Parathyroid adenoma (tissue), 2 donors: ENCODE measurements around the gene GLMP.
A peak's percentile ranks its signal among the peaks of the same experiment; 100 is the strongest.
"Not testable (repeated sequence)": the region's sequence is repeated elsewhere in the genome, so short reads cannot be mapped to it uniquely, and the experiment has no call there.

Experiments used
- H2AFZ ChIP-seq: fragments of 300-600 bp; sonication (generic); one replicate; pipeline ENCODE4 v1.7.0; 2017; ENCODE audit warnings: antibody characterized with exemption, mild to moderate bottlenecking
- H3K27ac ChIP-seq: fragments of 300-600 bp; sonication (generic); one replicate; pipeline ENCODE4 v1.7.0; 2017
- H3K27me3 ChIP-seq: fragments of 300-600 bp; sonication (generic); one replicate; pipeline ENCODE4 v1.7.0; 2017; ENCODE audit warnings: low read length; ENCODE audit not compliant: control insufficient read depth, insufficient read depth
- H3K36me3 ChIP-seq: fragments of 300-600 bp; sonication (generic); one replicate; pipeline ENCODE4 v1.7.0; 2017; ENCODE audit warnings: low read length; ENCODE audit not compliant: control insufficient read depth, insufficient read depth
- H3K4me1 ChIP-seq: fragments of 300-600 bp; sonication (generic); one replicate; pipeline ENCODE4 v1.7.0; 2017; ENCODE audit warnings: control low read depth
- H3K4me2 ChIP-seq: fragments of 300-600 bp; sonication (generic); one replicate; pipeline ENCODE4 v1.7.0; 2017; ENCODE audit warnings: low read length
- H3K4me3 ChIP-seq: fragments of 300-600 bp; sonication (generic); one replicate; pipeline ENCODE4 v1.7.0; 2017; ENCODE audit warnings: low read depth, low read length
- H3K79me2 ChIP-seq: fragments of 300-600 bp; sonication (generic); one replicate; pipeline ENCODE4 v1.7.0; 2017; ENCODE audit warnings: control low read depth
- H3K9ac ChIP-seq: fragments of 300-600 bp; sonication (generic); one replicate; pipeline ENCODE4 v1.7.0; 2017; ENCODE audit warnings: mild to moderate bottlenecking
- H3K9me3 ChIP-seq: fragments of 300-600 bp; sonication (generic); one replicate; pipeline ENCODE4 v1.7.0; 2017; ENCODE audit warnings: low read length; ENCODE audit not compliant: control insufficient read depth
- CTCF ChIP-seq: fragments of 300-600 bp; sonication (generic); IDR thresholded peaks from one replicate; pipeline ENCODE4 v1.7.0; 2017; ENCODE audit warnings: antibody characterized with exemption, mild to moderate bottlenecking
- donor health status: primary hyperparathyroidism.

GLMP gene

GRCh38 chr1:156337888-156338179 is 42.4 kb upstream of the GLMP start:
- Histone ChIP-seq H3K36me3 (no peaks in the 10 kb centered on the region), H3K4me1 (no peaks in the 10 kb centered on the region), H3K27me3 (no peaks in the 10 kb centered on the region), H3K79me2 (peaks cover 13% of the 10 kb centered on the region), H3K27ac (peak overlapping the region; percentile 41), H3K9ac (peak overlapping the region; percentile 19), H3K9me3 (no peaks in the 10 kb centered on the region), H3K4me2 (peak overlapping the region; percentile 75), H2AFZ (peak overlapping the region; percentile 56), H3K4me3 (peak overlapping the region; percentile 96)
- TF ChIP-seq CTCF = no peak

- Histone ChIP-seq H3K4me3 (peak overlapping the region; percentile 96), H3K4me1 (no peaks in the 10 kb centered on the region), H3K36me3 (no peaks in the 10 kb centered on the region), H3K27me3 (no peaks in the 10 kb centered on the region), H3K79me2 (peaks cover 13% of the 10 kb centered on the region), H3K4me2 (peak overlapping the region; percentile 75), H3K9me3 (no peaks in the 10 kb centered on the region), H3K27ac (peak overlapping the region; percentile 41), H2AFZ (peak overlapping the region; percentile 56), H3K9ac (peak overlapping the region; percentile 19)
- no peak for TF ChIP-seq CTCF
Measured at GRCh38 chr1:156337052-156337887, 41.8 kb upstream of the GLMP start.

DNA sequence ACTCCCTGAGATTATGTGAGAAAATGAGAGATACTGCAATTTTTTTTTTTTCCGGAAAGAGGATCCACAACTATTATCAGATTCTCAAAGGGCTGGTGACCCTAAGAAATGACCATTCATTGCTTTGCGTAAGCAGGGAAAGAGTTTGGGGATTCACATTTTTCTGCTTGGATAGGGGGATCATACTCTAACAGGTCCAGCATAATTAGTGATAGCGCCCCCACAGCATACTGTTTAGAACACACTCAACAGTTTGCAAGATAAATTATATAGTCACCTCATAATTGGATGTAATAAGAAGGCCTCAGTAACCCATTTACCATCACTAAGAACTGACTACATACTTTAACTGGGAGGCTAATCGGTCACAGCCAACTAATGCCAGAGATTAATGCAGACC is 40.8 kb upstream of the GLMP start:
- Histone ChIP-seq H3K4me3 (no peak overlapping the region), H3K36me3 (no peaks in the 10 kb centered on the region), H3K9me3 (no peaks in the 10 kb centered on the region), H3K27ac (no peak overlapping the region), H3K4me2 (no peak overlapping the region), H3K79me2 (peaks cover 13% of the 10 kb centered on the region), H2AFZ (no peak overlapping the region), H3K9ac (no peak overlapping the region), H3K4me1 (no peaks in the 10 kb centered on the region), H3K27me3 (no peaks in the 10 kb centered on the region)
- no peak for TF ChIP-seq CTCF

DNA sequence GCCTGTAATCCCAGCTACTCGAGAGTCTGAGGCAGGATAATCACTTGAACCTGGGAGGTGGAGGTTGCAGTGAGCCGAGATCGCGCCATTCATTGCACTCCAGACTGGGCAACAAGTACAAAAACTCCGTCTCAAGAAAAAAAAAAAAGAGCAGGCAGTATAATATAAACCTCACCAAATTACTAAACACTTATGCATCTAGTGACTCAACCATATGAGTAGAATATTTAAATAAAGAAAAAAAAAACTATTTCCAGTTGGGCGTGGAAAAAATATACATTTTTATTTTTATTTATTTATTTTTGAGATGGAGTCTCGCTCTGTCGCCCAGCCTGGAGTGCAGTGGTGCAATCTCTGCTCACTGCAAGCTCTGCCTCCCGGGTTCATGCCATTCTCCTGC is 27.7 kb upstream of the GLMP start:
- not testable (repeated sequence) for H2AFZ ChIP-seq, H3K79me2 ChIP-seq, H3K9ac ChIP-seq, H3K36me3 ChIP-seq, H3K27me3 ChIP-seq, H3K27ac ChIP-seq, H3K4me2 ChIP-seq, H3K9me3 ChIP-seq, H3K4me3 ChIP-seq, H3K4me1 ChIP-seq

GRCh38 chr1:156320560-156320959 is 25.1 kb upstream of the GLMP start:
- Histone ChIP-seq H3K79me2 (no peaks in the 10 kb centered on the region), H3K27ac (no peak overlapping the region), H3K4me1 (no peaks in the 10 kb centered on the region), H3K9me3 (no peaks in the 10 kb centered on the region), H3K36me3 (no peaks in the 10 kb centered on the region), H3K27me3 (no peaks in the 10 kb centered on the region), H3K4me2 (no peak overlapping the region), H3K9ac (no peak overlapping the region), H2AFZ (no peak overlapping the region), H3K4me3 (no peak overlapping the region)
- no peak for TF ChIP-seq CTCF
